Left lobe of liver (tissue), 2 donors: ENCODE data around the gene CTNNA2. TPM values are rescaled to one million over a fixed set of nuclear protein-coding genes. Genes with fewer than 3 reads are reported as not detected.
"Not testable (repeated sequence)": the region's sequence is repeated elsewhere in the genome, so short reads cannot be mapped to it uniquely, and the experiment has no call there.

Experiments used
- ATAC-seq: fragments of 200-7000 bp; cut with Tn5 transposase; one replicate; pipeline ENCODE4 v1.9.1; 2020; ENCODE audit warnings: mild to moderate bottlenecking, moderate library complexity
- DNase-seq: peaks from one replicate; pipeline ENCODE4 v3.0.0-alpha.2; 2020; ENCODE audit warnings: low spot score
- total RNA-seq: library from RNA; stranded (reverse); gene quantifications from one replicate; pipeline ENCODE4 v1.2.1, GENCODE V29; 2021
- donor health status: DM: no; HTN: no; CAD: no; lungs with moderate emphysema.
- donor health status: DM: no; HTN: yes; CAD: no.

The CTNNA2 gene
- total RNA-seq, 1 donor from 2014 or later, result not detected

DNA sequence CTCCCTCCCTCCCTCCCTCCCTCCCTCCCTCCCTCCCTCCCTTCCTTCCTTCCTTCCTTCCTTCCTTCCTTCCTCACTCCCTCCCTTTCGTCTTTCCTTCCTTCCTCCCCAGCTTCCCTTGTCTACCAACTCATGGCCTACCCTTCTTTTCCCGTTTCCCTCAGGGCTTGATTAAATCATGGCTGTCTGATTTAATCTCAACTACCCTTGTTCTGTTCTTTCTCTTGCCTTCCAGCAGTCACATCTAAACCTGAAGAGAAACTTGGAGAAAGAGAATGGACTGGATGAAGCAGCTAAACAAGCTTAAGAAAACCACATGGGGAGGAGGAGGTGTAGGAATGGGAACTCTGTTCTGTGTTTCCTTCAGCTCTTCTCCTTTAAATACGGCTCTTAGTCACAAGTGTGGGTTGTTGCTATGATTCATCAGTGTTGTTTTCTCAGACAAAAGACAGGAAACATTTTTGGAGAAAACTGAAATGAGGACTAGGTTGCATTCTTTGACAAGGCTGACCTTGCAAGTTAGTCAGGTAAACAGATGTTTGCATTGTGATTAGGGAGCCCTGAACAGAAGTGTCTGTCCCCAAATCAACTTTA is 613.8 kb downstream of the CTNNA2 start:
- DNase-seq (no peak), ATAC-seq (no peak)

GRCh38 chr2:80128080-80128479 is 615.2 kb downstream of the CTNNA2 start:
- ATAC-seq, result no peak
- no peak for DNase-seq

- ATAC-seq, result no peak
- DNase-seq, result no peak
These were observed 619.4 kb downstream of the CTNNA2 start for GRCh38 chr2:80132281-80132680.

DNA sequence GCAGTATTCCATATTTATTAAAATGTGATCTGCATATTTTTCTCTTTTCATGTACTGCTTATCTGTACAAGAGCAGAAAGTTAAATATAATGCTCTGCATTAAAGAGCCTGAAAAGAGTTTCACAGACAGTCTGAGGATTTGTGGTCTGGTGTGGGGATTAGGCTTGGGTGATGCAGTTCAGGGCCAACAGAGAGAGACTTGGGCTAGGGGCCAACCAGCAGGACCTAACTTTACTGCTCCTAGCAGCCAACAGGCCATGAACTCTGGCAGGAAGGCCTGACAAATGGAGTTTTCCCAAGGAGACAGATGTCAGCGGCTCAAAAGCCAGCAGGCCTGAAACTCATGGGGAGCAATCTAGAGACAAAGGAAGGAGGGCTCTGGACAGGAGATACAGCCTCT is 622.1 kb downstream of the CTNNA2 start:
- ATAC-seq (no peak), DNase-seq (no peak)

DNA sequence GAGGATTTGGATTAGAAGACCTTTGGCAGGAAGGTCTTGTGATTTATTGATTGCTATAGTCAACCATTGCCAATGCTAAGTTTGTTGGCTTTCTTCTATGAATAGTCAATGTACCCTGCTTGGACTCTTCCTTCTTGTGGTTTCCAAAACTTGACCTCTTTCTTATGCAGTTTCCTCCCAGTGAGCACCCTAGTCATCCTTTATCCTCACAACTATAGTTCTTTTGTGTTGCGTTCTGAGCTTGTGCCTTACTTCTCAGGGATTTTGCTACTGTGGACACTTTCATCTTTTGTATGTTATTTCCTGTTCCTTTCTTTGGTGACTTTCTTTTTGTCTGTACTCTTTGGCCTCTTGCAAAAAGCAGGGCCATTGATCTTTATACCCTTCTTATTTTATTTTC is 623.5 kb downstream of the CTNNA2 start:
- ATAC-seq (no peak), DNase-seq (no peak)

- ATAC-seq, result no peak
- no peak for DNase-seq
These were observed 626.1 kb downstream of the CTNNA2 start for GRCh38 chr2:80139001-80139400.

- DNase-seq (no peak), ATAC-seq (no peak)
These were observed 628.3 kb downstream of the CTNNA2 start for GRCh38 chr2:80141007-80141726.

GRCh38 chr2:80145499-80145898 is 632.6 kb downstream of the CTNNA2 start:
- ATAC-seq (no peak), DNase-seq (no peak)

DNA sequence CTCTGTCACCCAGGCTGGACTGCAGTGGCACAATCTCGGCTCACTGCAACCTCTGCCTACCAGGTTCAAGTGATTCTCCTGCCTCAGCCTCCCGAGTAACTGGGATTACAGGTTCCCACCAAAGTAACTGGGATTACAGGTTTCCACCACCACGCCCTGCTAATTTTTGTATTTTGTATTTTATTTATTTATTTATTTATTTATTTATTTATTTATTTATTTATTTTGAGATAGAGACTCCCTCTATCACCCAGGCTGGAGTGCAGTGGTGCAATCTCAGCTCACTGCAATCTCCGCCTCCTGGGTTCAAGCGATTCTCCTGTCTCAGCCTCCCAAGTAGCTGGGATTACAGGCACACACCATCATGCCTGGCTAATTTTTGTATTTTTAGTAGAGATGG is 633.9 kb downstream of the CTNNA2 start:
- not testable (repeated sequence) for DNase-seq, ATAC-seq

DNA sequence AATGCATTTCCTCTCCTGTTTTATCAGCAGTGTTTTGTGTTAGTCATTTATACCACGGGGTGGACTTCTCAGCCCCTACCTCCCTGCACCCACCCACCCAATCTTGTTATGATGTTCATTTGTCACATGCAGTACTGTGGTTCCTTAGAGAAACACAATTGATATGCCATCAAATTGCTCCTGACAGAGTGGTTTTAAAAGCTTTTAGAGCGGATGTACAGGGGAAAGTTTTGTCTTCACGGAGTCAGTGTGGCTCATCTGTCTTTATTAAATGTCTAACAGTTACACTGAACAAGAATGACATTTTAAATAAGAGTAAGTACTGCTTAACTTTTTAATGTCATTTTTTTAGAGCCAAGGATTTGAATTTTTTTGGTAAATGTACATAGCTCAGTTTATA is 634.8 kb downstream of the CTNNA2 start:
- ATAC-seq, result no peak
- DNase-seq, result no peak

DNA sequence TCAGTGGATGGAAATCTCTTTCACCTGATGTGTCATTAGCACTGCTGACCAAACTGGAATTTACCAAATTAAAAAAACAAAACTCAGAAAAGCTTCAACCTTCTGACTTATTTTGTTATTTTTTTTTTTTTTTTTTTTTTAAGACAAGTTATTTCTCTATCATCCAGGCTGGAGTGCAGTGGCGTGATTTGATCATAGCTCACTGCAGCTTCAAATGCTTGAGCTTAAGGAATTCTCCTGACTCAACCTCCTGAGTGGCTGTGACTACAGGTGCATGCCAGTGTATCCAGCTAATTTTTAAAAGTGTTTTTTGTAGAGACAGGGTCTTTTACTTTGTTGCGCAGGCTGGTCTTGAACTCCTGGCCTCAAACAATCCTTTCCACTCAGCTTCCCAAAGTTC is 636.1 kb downstream of the CTNNA2 start:
- ATAC-seq (no peak), DNase-seq (no peak)

- no peak for DNase-seq
- no peak for ATAC-seq
These were observed 637.1 kb downstream of the CTNNA2 start for GRCh38 chr2:80149991-80150390.

GRCh38 chr2:80151248-80151647 is 638.4 kb downstream of the CTNNA2 start:
- ATAC-seq (no peak), DNase-seq (no peak)

DNA sequence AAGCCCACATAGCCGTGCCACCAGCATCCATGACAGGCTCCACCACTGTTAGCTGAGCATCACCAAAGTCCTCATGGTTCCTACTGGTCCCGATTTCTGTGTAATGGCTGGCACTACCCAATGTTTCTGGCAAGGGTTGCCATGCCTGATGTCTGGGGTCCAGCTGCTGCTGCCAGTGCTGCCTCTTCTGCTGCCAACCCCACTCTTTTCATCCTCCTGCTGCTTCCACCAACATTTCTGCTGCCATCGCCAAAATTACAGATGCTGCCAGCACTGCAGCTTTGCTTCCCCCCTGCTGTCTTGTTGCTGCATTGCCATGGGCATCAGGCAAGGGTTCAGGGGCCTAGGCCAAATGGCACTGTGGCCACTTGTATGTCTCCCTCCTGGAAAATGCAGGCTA is 638.8 kb downstream of the CTNNA2 start:
- DNase-seq, result no peak

DNA sequence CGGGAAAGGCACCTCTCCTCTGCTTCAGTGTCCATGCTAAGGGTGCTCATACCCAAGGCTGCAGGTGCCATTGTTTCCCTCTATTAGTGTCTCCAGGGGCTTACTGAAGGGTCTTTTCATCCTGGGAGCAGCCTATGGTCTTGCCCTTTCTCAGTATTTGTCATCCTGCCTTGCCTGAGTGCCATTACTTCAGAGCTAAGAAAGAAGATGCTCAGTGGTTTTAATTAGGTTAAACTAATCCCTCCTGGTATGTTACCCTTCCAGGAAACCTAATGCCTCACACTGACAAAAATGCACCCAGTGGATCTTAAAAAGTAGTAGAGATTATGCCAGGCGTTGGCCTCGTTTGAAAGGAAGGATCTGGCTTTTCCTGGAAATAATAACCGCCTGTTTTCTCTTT is 640.3 kb downstream of the CTNNA2 start:
- ATAC-seq, result no peak
- no peak for DNase-seq

More for the DNA sequence above, 638.8 kb downstream of the CTNNA2 start:
- no peak for ATAC-seq

- ATAC-seq (no peak), DNase-seq (no peak)
These were observed 640.9 kb downstream of the CTNNA2 start for GRCh38 chr2:80153768-80154167.

DNA sequence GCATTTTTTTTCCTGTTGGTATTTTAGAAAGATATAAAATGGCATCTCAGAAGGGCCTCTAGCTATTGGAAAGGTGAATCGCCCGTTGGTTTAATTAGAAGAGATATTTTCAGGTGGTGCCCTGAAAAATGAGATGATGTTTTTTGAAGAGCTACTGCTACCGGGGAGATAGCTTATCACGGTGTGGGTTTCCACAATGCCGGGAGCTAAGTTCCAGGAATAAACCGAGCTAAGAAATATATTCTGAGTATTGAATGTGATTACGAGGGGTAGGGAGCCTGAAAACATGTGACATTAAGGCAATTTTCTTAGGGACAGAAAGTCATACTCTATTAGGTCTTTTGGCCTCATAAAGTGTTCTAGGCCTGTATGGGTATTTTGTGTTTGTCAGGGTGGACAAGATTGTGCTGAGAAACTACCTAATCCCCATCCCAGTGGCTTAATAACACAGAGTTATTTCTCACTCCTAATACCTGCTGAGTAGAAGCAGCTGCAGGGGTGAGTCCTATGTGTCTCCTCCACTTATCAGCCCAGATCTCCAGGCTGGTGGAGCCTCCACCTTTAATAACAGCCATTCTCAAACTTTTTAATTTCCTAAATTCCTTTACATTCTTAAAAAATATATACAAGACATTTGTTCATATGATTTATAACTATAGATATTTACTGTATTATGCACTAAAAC is 641.5 kb downstream of the CTNNA2 start:
- ATAC-seq, result no peak

DNA sequence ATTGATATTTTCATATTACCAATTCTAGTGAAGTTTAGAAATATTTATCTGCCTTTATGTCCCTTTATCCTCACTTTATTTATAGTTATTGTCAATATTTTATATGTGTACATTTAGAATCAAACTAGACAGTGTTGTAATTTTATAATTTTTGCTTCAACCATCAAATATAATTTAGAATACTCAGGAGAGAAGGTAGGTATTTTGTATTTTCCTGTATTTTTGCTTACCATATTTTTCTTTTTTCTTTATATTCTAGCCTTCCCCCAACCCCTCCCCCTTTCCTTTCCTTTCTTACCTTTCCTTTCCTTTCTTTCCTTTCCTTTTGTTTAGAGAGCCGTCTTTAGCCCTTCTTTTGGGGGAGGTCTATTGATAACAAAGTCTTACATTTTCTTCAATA is 651.5 kb downstream of the CTNNA2 start:
- DNase-seq (no peak), ATAC-seq (no peak)

More for the DNA sequence above, 641.5 kb downstream of the CTNNA2 start:
- no peak for DNase-seq

- ATAC-seq (no peak), DNase-seq (no peak)
These were observed 653.8 kb downstream of the CTNNA2 start for GRCh38 chr2:80166483-80167171.

GRCh38 chr2:80167284-80167808 is 654.5 kb downstream of the CTNNA2 start:
- DNase-seq, result no peak
- no peak for ATAC-seq

DNA sequence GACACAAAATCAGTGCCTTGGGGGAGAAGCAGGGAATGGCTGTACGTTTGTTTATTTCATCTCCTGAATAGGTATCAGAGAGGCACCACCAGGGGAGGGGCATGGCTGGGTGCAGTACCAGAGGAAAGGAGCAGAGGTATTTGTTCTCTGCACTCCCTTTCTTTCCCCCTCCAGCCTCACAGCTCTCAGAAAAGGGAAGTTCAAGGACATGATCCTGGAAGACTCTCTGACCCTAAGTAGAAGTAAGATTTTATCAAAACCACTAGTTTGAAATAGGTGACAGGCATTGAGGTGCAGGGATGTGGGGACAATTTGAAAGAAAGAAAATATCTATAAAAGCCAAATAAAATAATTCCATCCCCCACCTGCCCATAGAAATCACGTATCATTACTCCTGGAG is 655.2 kb downstream of the CTNNA2 start:
- no peak for ATAC-seq
- no peak for DNase-seq
